LoVo (cell line): ENCODE data around the gene ST3GAL6.
"Not testable (repeated sequence)": the region's sequence is repeated elsewhere in the genome, so short reads cannot be mapped to it uniquely, and the experiment has no call there.

Source experiments
- DNase-seq: peaks from one replicate; pipeline ENCODE4 v3.0.0-alpha.2; 2016; ENCODE audit warnings: low spot score

Gene ST3GAL6

GRCh38 chr3:98805571-98805970 lies 42.4 kb downstream of the ST3GAL6 start:
- DNase-seq, result no peak

GRCh38 chr3:98806521-98806920 lies 43.4 kb downstream of the ST3GAL6 start:
- DNase-seq, result no peak

GRCh38 chr3:98807011-98807410 lies 43.9 kb downstream of the ST3GAL6 start:
- DNase-seq, result no peak

GRCh38 chr3:98807561-98807960 lies 44.4 kb downstream of the ST3GAL6 start:
- no peak for DNase-seq

- DNase-seq, result no peak
Measured at GRCh38 chr3:98808071-98808470, 44.9 kb downstream of the ST3GAL6 start.

- DNase-seq, result no peak
Measured at GRCh38 chr3:98809557-98809956, 46.4 kb downstream of the ST3GAL6 start.

GRCh38 chr3:98811048-98811447 lies 47.9 kb downstream of the ST3GAL6 start:
- DNase-seq, result no peak

GRCh38 chr3:98812851-98813374 lies 49.8 kb downstream of the ST3GAL6 start:
- DNase-seq, result peak; percentile 25

- DNase-seq, result no peak
Measured at GRCh38 chr3:98814817-98815420, 51.8 kb downstream of the ST3GAL6 start.

- DNase-seq, result peak; percentile 33
Measured at GRCh38 chr3:98817547-98818041, 54.5 kb downstream of the ST3GAL6 start.

GRCh38 chr3:98821063-98821462 lies 57.9 kb downstream of the ST3GAL6 start:
- DNase-seq, result no peak

GRCh38 chr3:98823791-98824190 lies 60.7 kb downstream of the ST3GAL6 start:
- DNase-seq, result no peak

GRCh38 chr3:98824256-98824655 lies 61.1 kb downstream of the ST3GAL6 start:
- no peak for DNase-seq

- no peak for DNase-seq
Measured at GRCh38 chr3:98826126-98826525, 63.0 kb downstream of the ST3GAL6 start.

GRCh38 chr3:98827221-98827920 lies 64.2 kb downstream of the ST3GAL6 start:
- no peak for DNase-seq

- no peak for DNase-seq
Measured at GRCh38 chr3:98829246-98829832, 66.2 kb downstream of the ST3GAL6 start.

- DNase-seq, result not testable (repeated sequence)
Measured at GRCh38 chr3:98831060-98831459, 67.9 kb downstream of the ST3GAL6 start.

- no peak for DNase-seq
Measured at GRCh38 chr3:98839846-98840245, 76.7 kb downstream of the ST3GAL6 start.

- no peak for DNase-seq
Measured at GRCh38 chr3:98843266-98843959, 80.3 kb downstream of the ST3GAL6 start.
